Liver (tissue), 9 donors: ENCODE measurements around the gene WDCP. TPM values are rescaled to one million over a fixed set of nuclear protein-coding genes. Genes with fewer than 3 reads are reported as not detected.

Source experiments
- DNase-seq: peaks from one replicate; pipeline ENCODE4 v3.0.0-alpha.2; 2017; ENCODE audit warnings: low spot score
- H3K27ac ChIP-seq, 2 donors: one replicate each; pipeline ENCODE4 v1.7.0; 2013; ENCODE audit warnings: inconsistent platforms in 2 of 2, low read length in 2 of 2, control low read depth in 1 of 2, low read depth in 1 of 2, mild to moderate bottlenecking in 1 of 2
- H3K27me3 ChIP-seq, 4 donors: one replicate each; pipeline versions ENCODE4 v1.6.1 to v1.7.0; 2013; ENCODE audit warnings: low read length in 3 of 4, inconsistent platforms in 1 of 4, mild to moderate bottlenecking in 1 of 4, moderate library complexity in 1 of 4; ENCODE audit not compliant: control insufficient read depth in 4 of 4, insufficient read depth in 4 of 4
- H3K36me3 ChIP-seq, 4 donors: one replicate each; pipeline versions ENCODE4 v1.6.1 to v1.7.0; 2013; ENCODE audit warnings: low read length in 3 of 4, mild to moderate bottlenecking in 3 of 4, low read depth in 1 of 4, moderate library complexity in 1 of 4; ENCODE audit not compliant: control insufficient read depth in 4 of 4, insufficient read depth in 3 of 4
- H3K4me1 ChIP-seq, 4 donors: one replicate each; pipeline versions ENCODE4 v1.6.1 to v1.7.0; 2013; ENCODE audit warnings: low read length in 3 of 4, mild to moderate bottlenecking in 3 of 4, moderate library complexity in 1 of 4; ENCODE audit not compliant: control insufficient read depth in 4 of 4, insufficient read depth in 4 of 4
- H3K4me3 ChIP-seq, 3 donors: one replicate each; pipeline versions ENCODE4 v1.6.1 to v1.7.0; 2013; ENCODE audit warnings: low read length in 3 of 3, control low read depth in 1 of 3, low read depth in 1 of 3, mild to moderate bottlenecking in 1 of 3
- H3K9ac ChIP-seq, 2 donors: one replicate each; pipeline ENCODE4 v1.7.0; 2013; ENCODE audit warnings: low read length in 2 of 2, mild to moderate bottlenecking in 2 of 2, moderate library complexity in 2 of 2, control low read depth in 1 of 2, low read depth in 1 of 2
- H3K9me3 ChIP-seq, 4 donors: one replicate each; pipeline versions ENCODE4 v1.6.1 to v1.7.0; 2013; ENCODE audit warnings: low read length in 3 of 4; ENCODE audit not compliant: control insufficient read depth in 4 of 4
- EGR1 ChIP-seq, 2 donors: IDR thresholded peaks; 2 replicates each; pipeline ENCODE4 v1.6.1; 2016 to 2018; ENCODE audit warnings: antibody characterized with exemption in 2 of 2, low read depth in 2 of 2
- FOXA1 ChIP-seq: IDR thresholded peaks from 2 replicates; pipeline ENCODE4 v1.6.1; 2016; ENCODE audit warnings: antibody characterized with exemption
- FOXA2 ChIP-seq: IDR thresholded peaks from 2 replicates; pipeline ENCODE4 v1.6.1; 2016; ENCODE audit warnings: antibody characterized with exemption
- GABPA ChIP-seq, 2 donors: IDR thresholded peaks in 1 of 2; conservative IDR thresholded peaks in 1 of 2; 2 replicates each; pipeline ENCODE4 v1.6.1; 2016; ENCODE audit warnings: antibody characterized with exemption in 2 of 2, mild to moderate bottlenecking in 1 of 2, moderate library complexity in 1 of 2
- HNF4A ChIP-seq, 2 donors: conservative IDR thresholded peaks; 2 replicates each; pipeline ENCODE4 v1.6.1; 2016; ENCODE audit warnings: antibody characterized with exemption in 2 of 2, mild to moderate bottlenecking in 2 of 2
- HNF4G ChIP-seq: IDR thresholded peaks from 2 replicates; pipeline ENCODE4 v1.6.1; 2016; ENCODE audit warnings: antibody characterized with exemption
- NR2F2 ChIP-seq: IDR thresholded peaks from 2 replicates; pipeline ENCODE4 v1.6.1; 2016; ENCODE audit warnings: antibody characterized with exemption
- RAD21 ChIP-seq, 2 donors: IDR thresholded peaks; 2 replicates each; pipeline ENCODE4 v1.6.1; 2016; ENCODE audit warnings: antibody characterized with exemption in 2 of 2, mild to moderate bottlenecking in 2 of 2
- RXRA ChIP-seq, 2 donors: IDR thresholded peaks; 2 replicates each; pipeline ENCODE4 v1.6.1; 2017 to 2018; ENCODE audit warnings: antibody characterized with exemption in 2 of 2, mild to moderate bottlenecking in 1 of 2
- SP1 ChIP-seq: IDR thresholded peaks from 2 replicates; pipeline ENCODE4 v1.6.1; 2018; ENCODE audit warnings: antibody characterized with exemption, mild to moderate bottlenecking
- TAF1 ChIP-seq: conservative IDR thresholded peaks from 2 replicates; pipeline ENCODE4 v1.6.1; 2016; ENCODE audit warnings: antibody characterized with exemption, mild to moderate bottlenecking
- YY1 ChIP-seq: IDR thresholded peaks from 2 replicates; pipeline ENCODE4 v1.6.1; 2016; ENCODE audit warnings: antibody characterized with exemption, mild to moderate bottlenecking
- WGBS: extraction: QIAGEN DNeasy Blood & Tissue Kit; methylation state at CpG from one replicate; pipeline ENCODE4 v1.1.7; 2013; 5-methylcytosine and 5-hydroxymethylcytosine counted together
- polyA plus RNA-seq, 2 donors: library from polyadenylated mRNA; stranded (reverse) in 1 of 2; unstranded in 1 of 2; fragments of 200-250 nt in 1 of 2; fragments of >200 nt in 1 of 2; fragmentation: Nextera tagmentation in 1 of 2; extraction: Ambion mirVana in 1 of 2; gene quantifications; one replicate each; pipeline versions ENCODE4 v1.2.1 to v1.2.3, GENCODE V29; 2013 to 2015
- total RNA-seq, 2 donors: library from RNA; depleted of rRNA; stranded (reverse); fragments of >200 nt; gene quantifications; one replicate each; pipeline ENCODE4 v1.2.3, GENCODE V29; 2014
- TF ChIP-seq, protein P1 (sequence below): IDR thresholded peaks from 2 replicates; pipeline ENCODE4 v1.6.1; 2016; ENCODE audit warnings: antibody characterized with exemption
- TF ChIP-seq, protein P2 (sequence below): IDR thresholded peaks from 2 replicates; pipeline ENCODE4 v1.6.1; 2016; ENCODE audit warnings: antibody characterized with exemption
- TF ChIP-seq, protein P3 (sequence below): IDR thresholded peaks from 2 replicates; pipeline ENCODE4 v1.6.1; 2016; ENCODE audit warnings: antibody characterized with exemption
- TF ChIP-seq, protein P4 (sequence below): fragments of 150-350 bp; IDR thresholded peaks from 2 replicates; pipeline ENCODE4 v1.5.1; 2017; ENCODE audit warnings: improper control_type of control experiment, low read depth, low read length; ENCODE audit not compliant: missing input control
- TF ChIP-seq, protein P5 (sequence below): IDR thresholded peaks from 2 replicates; pipeline ENCODE4 v1.6.1; 2016; ENCODE audit warnings: antibody characterized with exemption, mild to moderate bottlenecking
- donor health status: healthy.
- donor health status: healthy.
- donor health status: healthy.
- donor health status: healthy.
- donor health status: healthy.

The WDCP gene
- total and polyA plus RNA-seq, 4 donors = 2.0 to 6.0 (median 4.4) TPM

DNA sequence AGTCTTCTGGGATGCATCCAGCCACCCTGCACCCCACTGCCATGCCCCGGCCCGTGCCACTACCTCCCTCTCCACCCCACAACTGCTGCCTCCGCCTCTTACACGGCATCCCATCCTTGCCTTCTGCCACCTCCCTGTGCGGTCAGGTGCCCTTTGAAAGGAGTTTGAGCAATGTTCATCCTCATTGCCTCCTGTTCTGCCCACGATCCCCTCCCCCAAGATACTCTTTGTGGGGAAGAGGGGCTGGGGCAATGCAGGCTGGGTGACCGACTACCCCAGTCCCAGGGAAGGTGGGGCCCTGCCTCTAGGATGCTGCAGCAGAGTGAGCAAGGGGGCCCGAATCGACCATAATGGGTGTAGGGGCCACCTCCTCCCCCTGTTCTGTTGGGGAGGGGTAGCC, 28.9 kb downstream of the WDCP start:
- Histone ChIP-seq H3K36me3 (no peaks in the 10 kb centered on the region), H3K27ac (no peak overlapping the region), H3K4me3 (no peak overlapping the region), H3K9me3 (no peaks in the 10 kb centered on the region), H3K4me1 (no peaks in the 10 kb centered on the region), H3K9ac (no peak overlapping the region), H3K27me3 (no peaks in the 10 kb centered on the region)
- TF ChIP-seq, protein P1, sequence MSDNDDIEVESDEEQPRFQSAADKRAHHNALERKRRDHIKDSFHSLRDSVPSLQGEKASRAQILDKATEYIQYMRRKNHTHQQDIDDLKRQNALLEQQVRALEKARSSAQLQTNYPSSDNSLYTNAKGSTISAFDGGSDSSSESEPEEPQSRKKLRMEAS = no peak
- TF ChIP-seq FOXA2 = no peak
- TF ChIP-seq, protein P2, sequence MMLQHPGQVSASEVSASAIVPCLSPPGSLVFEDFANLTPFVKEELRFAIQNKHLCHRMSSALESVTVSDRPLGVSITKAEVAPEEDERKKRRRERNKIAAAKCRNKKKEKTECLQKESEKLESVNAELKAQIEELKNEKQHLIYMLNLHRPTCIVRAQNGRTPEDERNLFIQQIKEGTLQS = no peak
- no peak for TF ChIP-seq SP1
- TF ChIP-seq NR2F2 = no peak
- no peak for TF ChIP-seq FOXA1
- no peak for TF ChIP-seq GABPA (IDR thresholded peaks at IDR 0.05 in 1 of 2, conservative IDR thresholded peaks at IDR 0.05 in 1 of 2)
- TF ChIP-seq, protein P3, sequence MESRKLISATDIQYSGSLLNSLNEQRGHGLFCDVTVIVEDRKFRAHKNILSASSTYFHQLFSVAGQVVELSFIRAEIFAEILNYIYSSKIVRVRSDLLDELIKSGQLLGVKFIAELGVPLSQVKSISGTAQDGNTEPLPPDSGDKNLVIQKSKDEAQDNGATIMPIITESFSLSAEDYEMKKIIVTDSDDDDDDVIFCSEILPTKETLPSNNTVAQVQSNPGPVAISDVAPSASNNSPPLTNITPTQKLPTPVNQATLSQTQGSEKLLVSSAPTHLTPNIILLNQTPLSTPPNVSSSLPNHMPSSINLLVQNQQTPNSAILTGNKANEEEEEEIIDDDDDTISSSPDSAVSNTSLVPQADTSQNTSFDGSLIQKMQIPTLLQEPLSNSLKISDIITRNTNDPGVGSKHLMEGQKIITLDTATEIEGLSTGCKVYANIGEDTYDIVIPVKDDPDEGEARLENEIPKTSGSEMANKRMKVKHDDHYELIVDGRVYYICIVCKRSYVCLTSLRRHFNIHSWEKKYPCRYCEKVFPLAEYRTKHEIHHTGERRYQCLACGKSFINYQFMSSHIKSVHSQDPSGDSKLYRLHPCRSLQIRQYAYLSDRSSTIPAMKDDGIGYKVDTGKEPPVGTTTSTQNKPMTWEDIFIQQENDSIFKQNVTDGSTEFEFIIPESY = no peak
- no peak for TF ChIP-seq HNF4A (conservative IDR thresholded peaks at IDR 0.05)
- no peak for DNase-seq
- WGBS = 88% methylated on average over 9 of the region's 9 CpGs

DNA sequence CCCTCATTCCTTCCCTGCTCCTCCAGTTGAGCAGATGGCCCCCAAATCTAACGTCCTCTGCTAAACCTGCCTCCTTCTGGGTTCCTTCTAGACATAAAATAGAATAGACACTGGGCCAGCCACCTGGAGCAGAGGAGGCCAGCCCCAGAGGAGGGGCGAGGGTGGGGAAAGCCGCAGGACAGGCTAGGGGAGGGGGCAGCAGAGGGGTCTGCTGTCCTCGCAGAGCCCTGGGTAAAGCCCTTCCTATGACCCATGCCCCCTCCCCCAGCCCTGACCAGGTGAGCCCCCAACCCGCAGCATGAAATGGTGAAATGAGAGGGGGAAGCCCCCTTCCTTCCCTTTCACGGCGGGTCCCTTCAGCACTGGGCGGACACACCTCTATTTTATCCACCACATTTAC, 29.5 kb downstream of the WDCP start:
- Histone ChIP-seq H3K27ac (no peak overlapping the region), H3K9me3 (no peaks in the 10 kb centered on the region), H3K4me1 (no peaks in the 10 kb centered on the region), H3K4me3 (no peak overlapping the region), H3K27me3 (no peaks in the 10 kb centered on the region), H3K9ac (no peak overlapping the region), H3K36me3 (no peaks in the 10 kb centered on the region)
- DNase-seq = no peak
- TF ChIP-seq EGR1 (IDR thresholded peaks at IDR 0.05; ENCODE audit: low read depth in 2 of 2) (no peak), RAD21 (IDR thresholded peaks at IDR 0.05) (no peak), YY1 (no peak), NR2F2 (no peak), FOXA2 (no peak), SP1 (no peak), GABPA (IDR thresholded peaks at IDR 0.05 in 1 of 2, conservative IDR thresholded peaks at IDR 0.05 in 1 of 2) (no peak), RXRA (IDR thresholded peaks at IDR 0.05) (no peak), HNF4G (no peak), HNF4A (conservative IDR thresholded peaks at IDR 0.05) (no peak), TAF1 (no peak), FOXA1 (no peak)
- TF ChIP-seq, protein P4, sequence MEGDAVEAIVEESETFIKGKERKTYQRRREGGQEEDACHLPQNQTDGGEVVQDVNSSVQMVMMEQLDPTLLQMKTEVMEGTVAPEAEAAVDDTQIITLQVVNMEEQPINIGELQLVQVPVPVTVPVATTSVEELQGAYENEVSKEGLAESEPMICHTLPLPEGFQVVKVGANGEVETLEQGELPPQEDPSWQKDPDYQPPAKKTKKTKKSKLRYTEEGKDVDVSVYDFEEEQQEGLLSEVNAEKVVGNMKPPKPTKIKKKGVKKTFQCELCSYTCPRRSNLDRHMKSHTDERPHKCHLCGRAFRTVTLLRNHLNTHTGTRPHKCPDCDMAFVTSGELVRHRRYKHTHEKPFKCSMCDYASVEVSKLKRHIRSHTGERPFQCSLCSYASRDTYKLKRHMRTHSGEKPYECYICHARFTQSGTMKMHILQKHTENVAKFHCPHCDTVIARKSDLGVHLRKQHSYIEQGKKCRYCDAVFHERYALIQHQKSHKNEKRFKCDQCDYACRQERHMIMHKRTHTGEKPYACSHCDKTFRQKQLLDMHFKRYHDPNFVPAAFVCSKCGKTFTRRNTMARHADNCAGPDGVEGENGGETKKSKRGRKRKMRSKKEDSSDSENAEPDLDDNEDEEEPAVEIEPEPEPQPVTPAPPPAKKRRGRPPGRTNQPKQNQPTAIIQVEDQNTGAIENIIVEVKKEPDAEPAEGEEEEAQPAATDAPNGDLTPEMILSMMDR = no peak
- TF ChIP-seq, protein P1 = no peak
- TF ChIP-seq, protein P3 = no peak
- TF ChIP-seq, protein P5, sequence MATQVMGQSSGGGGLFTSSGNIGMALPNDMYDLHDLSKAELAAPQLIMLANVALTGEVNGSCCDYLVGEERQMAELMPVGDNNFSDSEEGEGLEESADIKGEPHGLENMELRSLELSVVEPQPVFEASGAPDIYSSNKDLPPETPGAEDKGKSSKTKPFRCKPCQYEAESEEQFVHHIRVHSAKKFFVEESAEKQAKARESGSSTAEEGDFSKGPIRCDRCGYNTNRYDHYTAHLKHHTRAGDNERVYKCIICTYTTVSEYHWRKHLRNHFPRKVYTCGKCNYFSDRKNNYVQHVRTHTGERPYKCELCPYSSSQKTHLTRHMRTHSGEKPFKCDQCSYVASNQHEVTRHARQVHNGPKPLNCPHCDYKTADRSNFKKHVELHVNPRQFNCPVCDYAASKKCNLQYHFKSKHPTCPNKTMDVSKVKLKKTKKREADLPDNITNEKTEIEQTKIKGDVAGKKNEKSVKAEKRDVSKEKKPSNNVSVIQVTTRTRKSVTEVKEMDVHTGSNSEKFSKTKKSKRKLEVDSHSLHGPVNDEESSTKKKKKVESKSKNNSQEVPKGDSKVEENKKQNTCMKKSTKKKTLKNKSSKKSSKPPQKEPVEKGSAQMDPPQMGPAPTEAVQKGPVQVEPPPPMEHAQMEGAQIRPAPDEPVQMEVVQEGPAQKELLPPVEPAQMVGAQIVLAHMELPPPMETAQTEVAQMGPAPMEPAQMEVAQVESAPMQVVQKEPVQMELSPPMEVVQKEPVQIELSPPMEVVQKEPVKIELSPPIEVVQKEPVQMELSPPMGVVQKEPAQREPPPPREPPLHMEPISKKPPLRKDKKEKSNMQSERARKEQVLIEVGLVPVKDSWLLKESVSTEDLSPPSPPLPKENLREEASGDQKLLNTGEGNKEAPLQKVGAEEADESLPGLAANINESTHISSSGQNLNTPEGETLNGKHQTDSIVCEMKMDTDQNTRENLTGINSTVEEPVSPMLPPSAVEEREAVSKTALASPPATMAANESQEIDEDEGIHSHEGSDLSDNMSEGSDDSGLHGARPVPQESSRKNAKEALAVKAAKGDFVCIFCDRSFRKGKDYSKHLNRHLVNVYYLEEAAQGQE = no peak
- 92% methylated on average over 8 of the region's 8 CpGs for WGBS
